Type B pancreatic cell (in vitro differentiated cells): Measurements from ENCODE around the gene TFIP11. TPM values are rescaled to one million over a fixed set of nuclear protein-coding genes. Genes with fewer than 3 reads are reported as not detected.

Source experiments
- DNase-seq: peaks from one replicate; pipeline ENCODE4 v3.0.0; 2021; ENCODE audit warnings: mixed read lengths; ENCODE audit not compliant: unreplicated experiment; ENCODE audit errors: extremely low spot score
- H3K27ac Mint-ChIP-seq: 2 replicates; pipeline ENCODE4 v1.8.0; 2021; ENCODE audit warnings: mild to moderate bottlenecking, mixed read lengths
- H3K27me3 Mint-ChIP-seq: 2 replicates; pipeline ENCODE4 v1.8.0; 2021; ENCODE audit warnings: mixed read lengths
- H3K36me3 Mint-ChIP-seq: 2 replicates; pipeline ENCODE4 v1.8.0; 2021; ENCODE audit warnings: mixed read lengths
- H3K4me1 Mint-ChIP-seq: one replicate; pipeline ENCODE4 v1.8.0; 2021; ENCODE audit warnings: mixed read lengths; ENCODE audit not compliant: unreplicated experiment
- H3K4me3 Mint-ChIP-seq: 2 replicates; pipeline ENCODE4 v1.8.0; 2021; ENCODE audit warnings: mild to moderate bottlenecking, mixed read lengths
- H3K9me3 Mint-ChIP-seq: 2 replicates; pipeline ENCODE4 v1.8.0; 2021; ENCODE audit warnings: mixed read lengths
- total RNA-seq: library from RNA; stranded (reverse); gene quantifications from 2 replicates; pipeline ENCODE4 v1.2.1, GENCODE V29; 2021; ENCODE audit warnings: low replicate concordance
- TF ChIP-seq, protein P1 (sequence below): fragments of 200-600 bp; sonication (generic); conservative IDR thresholded peaks from 2 replicates; pipeline ENCODE4 v1.5.0; 2021; ENCODE audit warnings: antibody characterized with exemption, mild to moderate bottlenecking

TFIP11 gene
- total RNA-seq, 1 donor from 2014 or later: 32.7 TPM

DNA sequence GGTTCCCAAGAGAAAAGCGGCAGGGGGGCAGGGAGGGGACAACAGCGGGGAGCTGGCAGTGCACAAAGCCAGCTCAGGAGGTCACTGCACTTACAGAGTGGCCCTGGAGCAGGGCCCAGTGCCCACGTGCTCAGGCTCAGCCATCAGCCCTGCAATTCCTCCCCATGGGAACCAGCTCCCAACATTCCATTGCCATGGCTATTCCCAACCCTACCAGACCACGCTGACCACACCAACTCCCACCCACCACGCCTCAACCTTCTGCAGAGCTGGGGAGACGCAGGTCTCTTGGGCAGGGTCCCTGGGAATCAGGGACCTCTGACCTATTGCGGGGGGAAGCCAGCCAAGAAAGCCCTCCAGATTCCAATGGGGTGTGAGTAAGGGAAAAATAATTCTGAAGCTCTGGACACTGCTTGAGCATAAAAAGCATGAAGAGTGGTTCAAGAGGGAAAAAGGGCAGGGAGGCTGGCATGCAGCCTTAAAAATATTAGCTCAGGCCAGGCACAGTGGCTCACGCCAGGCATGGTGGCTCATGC lies 38.3 kb upstream of the TFIP11 start:
- H3K4me1 Mint-ChIP-seq: peaks cover 10% of the 10 kb centered on the region
- H3K36me3 Mint-ChIP-seq: no peaks in the 10 kb centered on the region
- H3K27ac Mint-ChIP-seq: no peak overlapping the region
- no peak for DNase-seq
- no peaks in the 10 kb centered on the region for H3K27me3 Mint-ChIP-seq
- H3K4me3 Mint-ChIP-seq: no peak overlapping the region
- H3K9me3 Mint-ChIP-seq: no peaks in the 10 kb centered on the region
- TF ChIP-seq, protein P1, sequence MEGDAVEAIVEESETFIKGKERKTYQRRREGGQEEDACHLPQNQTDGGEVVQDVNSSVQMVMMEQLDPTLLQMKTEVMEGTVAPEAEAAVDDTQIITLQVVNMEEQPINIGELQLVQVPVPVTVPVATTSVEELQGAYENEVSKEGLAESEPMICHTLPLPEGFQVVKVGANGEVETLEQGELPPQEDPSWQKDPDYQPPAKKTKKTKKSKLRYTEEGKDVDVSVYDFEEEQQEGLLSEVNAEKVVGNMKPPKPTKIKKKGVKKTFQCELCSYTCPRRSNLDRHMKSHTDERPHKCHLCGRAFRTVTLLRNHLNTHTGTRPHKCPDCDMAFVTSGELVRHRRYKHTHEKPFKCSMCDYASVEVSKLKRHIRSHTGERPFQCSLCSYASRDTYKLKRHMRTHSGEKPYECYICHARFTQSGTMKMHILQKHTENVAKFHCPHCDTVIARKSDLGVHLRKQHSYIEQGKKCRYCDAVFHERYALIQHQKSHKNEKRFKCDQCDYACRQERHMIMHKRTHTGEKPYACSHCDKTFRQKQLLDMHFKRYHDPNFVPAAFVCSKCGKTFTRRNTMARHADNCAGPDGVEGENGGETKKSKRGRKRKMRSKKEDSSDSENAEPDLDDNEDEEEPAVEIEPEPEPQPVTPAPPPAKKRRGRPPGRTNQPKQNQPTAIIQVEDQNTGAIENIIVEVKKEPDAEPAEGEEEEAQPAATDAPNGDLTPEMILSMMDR: no peak

DNA sequence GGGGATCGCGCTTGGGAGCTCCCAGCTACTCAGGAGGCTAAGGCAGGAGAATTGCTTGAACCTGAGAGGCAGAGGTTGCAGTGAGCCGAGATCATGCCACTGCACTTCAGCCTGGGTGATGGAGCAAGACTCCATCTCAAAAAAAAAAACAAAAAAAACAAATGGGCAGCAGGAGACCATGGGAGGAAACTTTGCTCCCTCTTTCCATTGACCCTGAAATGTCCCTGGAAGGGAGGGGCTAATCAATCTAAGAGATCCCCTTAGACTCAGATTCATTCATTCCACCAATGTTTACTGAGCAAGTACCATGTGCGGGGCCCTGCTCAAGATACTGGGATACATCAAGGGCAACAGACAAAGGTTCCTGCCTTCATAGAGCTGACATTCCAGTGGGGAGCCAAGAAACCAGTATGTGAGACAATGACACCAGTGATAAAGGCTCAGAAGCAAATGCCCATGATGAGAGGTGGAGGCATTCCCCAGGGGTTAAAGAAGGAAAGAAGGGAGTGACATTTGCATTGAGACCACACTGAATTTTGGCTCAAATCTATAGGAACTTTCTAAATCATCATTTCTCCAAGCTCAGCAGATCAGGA lies 37.7 kb upstream of the TFIP11 start:
- Mint-ChIP-seq H3K27me3 (no peaks in the 10 kb centered on the region), H3K27ac (no peak overlapping the region), H3K9me3 (no peaks in the 10 kb centered on the region), H3K4me3 (no peak overlapping the region), H3K4me1 (peaks cover 10% of the 10 kb centered on the region), H3K36me3 (no peaks in the 10 kb centered on the region)
- no peak for DNase-seq
- TF ChIP-seq, protein P1: no peak

DNA sequence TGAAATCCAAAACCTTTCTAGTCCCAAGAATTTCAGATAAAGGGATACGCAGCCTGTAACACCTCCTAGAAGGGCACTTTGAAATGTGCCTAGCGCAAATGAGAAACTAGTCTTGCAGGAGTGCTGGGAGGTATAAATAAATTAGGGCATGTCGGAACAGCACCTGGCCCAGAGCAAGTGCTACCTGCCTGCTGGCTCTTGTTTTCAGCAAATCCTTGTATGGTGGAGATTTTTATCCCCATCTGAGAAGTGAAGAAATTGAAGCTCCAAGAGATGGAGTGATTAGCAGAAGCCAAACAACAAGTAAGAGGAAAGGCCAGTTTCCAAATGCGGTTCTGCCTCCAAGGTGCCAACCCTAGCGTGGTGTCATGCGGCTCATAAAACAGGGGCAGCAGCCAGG lies 36.7 kb upstream of the TFIP11 start:
- Mint-ChIP-seq H3K4me1 (peaks cover 10% of the 10 kb centered on the region), H3K27me3 (no peaks in the 10 kb centered on the region), H3K9me3 (no peaks in the 10 kb centered on the region), H3K36me3 (no peaks in the 10 kb centered on the region), H3K27ac (no peak overlapping the region), H3K4me3 (no peak overlapping the region)
- TF ChIP-seq, protein P1: no peak
- DNase-seq: no peak

DNA sequence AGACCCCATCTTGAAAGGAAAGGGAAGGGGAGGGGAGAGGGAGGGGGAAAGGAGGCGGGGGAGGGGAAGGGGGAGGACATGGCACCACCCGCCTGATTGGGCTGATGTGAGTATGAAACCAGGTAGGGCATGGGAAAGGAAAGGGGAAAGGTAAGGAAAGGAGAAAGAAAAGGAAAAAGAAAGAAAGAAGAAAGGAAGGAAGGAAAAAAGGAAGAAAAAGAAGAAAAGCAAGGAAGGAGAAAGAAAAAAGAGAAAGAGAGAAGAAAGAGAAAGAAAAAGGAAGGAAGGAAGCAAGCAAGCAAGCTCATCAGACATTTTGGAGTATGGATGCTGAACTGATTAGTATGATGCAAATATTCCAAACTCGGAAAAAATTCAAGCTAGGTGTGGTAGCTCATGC lies 36.0 kb upstream of the TFIP11 start:
- Mint-ChIP-seq H3K36me3 (no peaks in the 10 kb centered on the region), H3K9me3 (no peaks in the 10 kb centered on the region), H3K27ac (no peak overlapping the region), H3K27me3 (no peaks in the 10 kb centered on the region), H3K4me3 (no peak overlapping the region), H3K4me1 (peaks cover 10% of the 10 kb centered on the region)
- TF ChIP-seq, protein P1: no peak
- DNase-seq: no peak

DNA sequence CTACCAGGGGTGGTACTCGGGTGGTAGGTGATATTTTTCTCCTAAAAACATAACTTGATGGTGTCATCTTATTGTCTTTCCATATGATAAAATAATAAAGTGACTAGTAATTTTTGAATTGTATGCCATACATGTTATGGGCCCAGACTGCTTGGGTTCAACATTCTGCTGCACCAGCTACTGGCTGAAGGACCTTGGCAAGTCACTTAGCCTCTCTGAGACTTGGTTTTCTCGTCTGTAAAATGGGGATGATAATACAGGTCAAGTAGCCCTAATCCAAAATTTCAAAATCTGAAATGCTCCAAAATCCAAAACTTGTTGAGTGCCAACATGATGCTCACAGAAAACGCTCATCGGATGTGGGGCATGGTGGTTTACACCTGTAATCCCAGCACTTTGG lies 35.6 kb upstream of the TFIP11 start:
- Mint-ChIP-seq H3K36me3 (no peaks in the 10 kb centered on the region), H3K27ac (no peak overlapping the region), H3K4me3 (no peak overlapping the region), H3K4me1 (peaks cover 10% of the 10 kb centered on the region), H3K9me3 (no peaks in the 10 kb centered on the region), H3K27me3 (no peaks in the 10 kb centered on the region)
- DNase-seq: no peak
- TF ChIP-seq, protein P1: no peak
